ENCODE data around the gene CHADL.

Gene CHADL

DNA sequence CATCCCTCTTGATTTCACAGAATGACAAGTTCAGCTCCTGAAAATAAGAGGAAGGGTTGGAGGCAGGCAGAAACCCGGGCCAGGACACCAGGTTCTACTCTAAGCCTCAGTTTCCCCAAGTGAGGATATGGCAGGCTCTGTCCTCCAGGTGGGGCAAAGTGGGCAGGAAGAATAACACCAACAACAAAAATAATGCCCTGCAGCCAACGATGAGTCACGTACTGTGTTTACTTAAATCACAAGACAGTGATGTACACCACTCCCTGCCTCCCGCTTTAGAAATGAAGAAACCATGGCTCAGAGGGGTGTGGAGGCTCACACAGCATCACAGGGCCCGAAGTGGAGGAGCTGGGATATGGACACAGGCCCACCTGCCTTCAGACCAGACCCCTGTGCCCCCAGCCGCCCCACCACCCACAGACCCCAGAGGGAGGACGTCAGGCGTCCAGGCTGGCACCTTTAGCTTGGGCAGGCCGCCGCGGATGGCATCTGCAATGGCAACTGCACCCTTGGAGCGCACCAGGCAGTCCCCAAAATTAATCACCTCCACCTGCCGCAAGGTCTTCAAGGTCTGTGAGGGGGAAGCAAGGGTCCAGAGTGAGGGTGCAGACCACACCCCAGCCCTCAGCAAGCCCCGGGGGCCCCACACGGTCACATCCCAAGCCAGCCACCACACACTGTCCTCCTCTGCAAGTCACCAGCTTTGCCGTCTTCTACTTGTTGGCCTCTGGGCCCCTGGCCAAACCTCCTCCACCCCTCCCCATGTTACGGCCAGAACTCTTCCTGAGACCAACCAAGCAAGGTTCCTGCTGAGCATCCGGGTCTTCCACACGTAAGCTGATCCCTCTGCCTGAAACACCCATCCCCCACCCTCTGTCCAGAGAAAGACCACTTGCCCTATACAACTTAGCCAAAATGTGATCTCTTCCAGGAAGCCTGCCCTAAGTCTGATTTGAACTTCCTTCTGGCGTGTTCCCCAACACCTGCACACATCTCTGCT is 15.8 kb upstream of the CHADL start:
- DNase-seq (ENCODE audit: low read depth in 3 of 3) = no peak

DNA sequence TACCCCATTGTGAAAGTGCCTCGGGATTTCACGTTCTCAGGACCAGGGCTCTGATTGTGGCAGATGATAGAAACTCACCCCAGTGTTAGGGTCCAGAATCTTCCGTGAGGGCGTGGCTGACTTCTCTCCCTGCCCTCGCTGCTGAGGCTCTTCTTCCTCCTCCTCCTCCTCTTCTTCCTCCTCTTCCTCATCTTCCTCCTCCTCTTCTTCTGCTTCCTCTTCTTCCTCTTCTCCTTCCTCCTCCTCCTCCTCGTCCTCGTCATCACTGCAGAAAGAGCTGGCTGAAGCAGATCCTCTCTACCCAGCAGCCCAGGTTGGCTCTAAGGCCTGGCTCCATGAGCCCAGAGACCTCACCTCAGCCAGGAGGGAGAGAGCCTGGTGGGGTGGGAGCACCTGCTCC is 13.5 kb upstream of the CHADL start:
- DNase-seq (ENCODE audit: low read depth in 3 of 3) = no peak

DNA sequence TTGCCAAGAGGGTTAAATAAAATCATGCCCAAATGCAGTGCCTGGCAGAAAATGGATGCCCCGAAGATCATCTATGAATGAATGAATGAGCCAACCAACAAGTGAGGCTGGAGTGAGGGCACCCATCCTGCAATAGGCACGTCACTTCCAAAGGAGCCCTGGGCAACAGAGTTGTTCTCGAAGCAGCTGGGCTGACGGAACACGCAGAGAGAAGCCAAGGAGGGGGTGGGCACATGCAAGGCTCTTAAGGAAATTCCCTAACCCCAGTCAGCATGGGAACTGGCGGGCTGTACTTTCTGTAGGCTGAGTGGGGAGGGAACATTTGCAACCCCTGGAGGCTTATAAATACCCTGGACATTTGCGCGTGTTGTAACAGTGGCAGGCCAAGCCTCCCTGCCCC is 11.6 kb upstream of the CHADL start:
- no peak for DNase-seq (ENCODE audit: low read depth in 3 of 3)

DNA sequence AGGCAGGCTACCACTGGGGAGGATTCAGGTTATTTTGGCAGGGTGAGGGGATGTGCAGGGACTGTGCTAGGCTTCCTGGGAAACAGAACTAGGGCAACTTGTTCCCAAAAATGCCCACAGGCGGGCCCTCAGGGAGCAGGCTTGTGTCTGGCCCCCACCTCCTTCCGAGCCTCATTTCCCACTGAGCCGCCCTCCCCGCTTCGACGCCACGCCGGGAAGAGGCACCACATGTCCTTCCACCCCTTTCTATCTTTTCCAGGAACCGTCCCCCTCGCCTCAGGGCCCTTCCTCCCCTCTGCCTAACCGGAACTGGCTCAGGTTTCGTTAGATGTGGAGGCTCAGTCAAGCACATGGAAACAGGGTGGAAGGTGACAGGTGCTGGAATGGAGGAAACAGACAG is 9.4 kb upstream of the CHADL start:
- DNase-seq (ENCODE audit: low read depth in 3 of 3) = no peak

GRCh38 chr22:41249442-41249841 is 8.7 kb upstream of the CHADL start:
- no peak for DNase-seq (ENCODE audit: low read depth in 3 of 3)

DNA sequence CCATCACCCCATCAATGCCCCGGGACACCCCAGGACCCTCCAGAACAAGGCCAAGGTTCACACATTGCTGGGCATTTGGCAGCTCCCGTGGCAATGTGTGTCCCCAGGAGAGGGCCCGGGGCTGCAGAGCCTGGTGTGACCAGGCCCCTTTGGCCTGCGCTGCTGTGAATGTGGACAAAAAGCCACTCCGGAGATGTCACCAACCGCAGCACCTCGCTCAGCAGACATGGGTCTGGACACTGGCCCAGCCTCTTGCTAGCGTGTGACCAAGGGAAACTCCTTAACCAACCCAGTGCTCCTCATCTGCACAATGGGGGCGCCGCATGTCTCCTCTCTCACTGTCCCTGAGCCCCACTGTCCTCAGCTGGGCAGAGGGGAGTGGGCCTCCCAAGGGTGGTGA is 8.0 kb upstream of the CHADL start:
- no peak for DNase-seq (ENCODE audit: low read depth in 3 of 3)

GRCh38 chr22:41248314-41248713 is 7.6 kb upstream of the CHADL start:
- DNase-seq (ENCODE audit: low read depth in 3 of 3) = no peak

- no peak for DNase-seq (ENCODE audit: low read depth in 3 of 3)
Observed at GRCh38 chr22:41247703-41248102, 7.0 kb upstream of the CHADL start.

DNA sequence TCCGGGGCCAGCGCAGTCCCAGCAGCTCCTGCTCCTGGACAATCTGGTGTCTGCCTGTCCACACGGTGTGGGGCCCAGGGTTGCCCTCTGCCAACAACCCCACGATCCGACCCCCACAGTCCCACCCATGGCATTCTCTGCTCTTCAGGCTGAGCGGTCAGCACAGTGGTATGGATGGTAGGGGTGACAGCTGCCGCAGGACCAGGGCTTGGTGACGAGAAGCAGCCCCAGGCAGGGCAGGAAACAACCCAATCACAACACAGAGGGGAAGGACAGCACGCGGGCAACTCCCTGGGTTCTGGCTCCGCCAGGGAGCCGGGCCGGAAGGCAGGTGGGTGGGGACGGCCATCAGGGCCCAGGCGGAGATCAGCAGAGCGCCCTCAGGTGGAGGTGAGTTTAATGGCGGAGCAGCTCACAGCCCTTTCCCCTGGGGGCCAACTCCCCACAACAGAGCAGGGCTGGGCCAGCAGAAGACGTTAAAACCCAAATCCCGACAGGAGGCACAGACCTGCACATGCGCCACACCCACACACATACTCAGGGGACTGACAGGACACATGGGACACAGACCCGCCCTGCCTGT is 5.3 kb upstream of the CHADL start:
- no peak for DNase-seq (ENCODE audit: low read depth in 3 of 3)

DNA sequence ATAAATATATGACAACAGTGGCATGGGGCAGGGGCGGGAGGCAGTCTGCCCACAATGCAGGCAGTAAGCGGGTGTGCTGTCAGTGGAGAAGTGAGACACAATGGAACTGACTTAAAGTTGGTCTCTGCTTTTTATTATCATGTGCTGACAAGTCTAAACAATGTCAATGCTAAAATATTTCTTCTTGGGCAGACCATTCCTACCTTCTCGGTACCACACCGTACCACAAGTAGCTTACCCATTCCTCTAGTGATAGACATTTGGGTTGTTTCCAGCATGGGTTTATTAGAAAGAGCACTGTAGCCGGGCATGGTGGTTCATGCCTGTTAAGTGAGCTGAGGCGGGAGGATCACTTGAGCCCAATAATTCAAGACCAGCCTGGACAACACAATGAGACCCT is 2.6 kb upstream of the CHADL start:
- no peak for DNase-seq (ENCODE audit: low read depth in 3 of 3)

GRCh38 chr22:41242396-41243117 is 1.8 kb upstream of the CHADL start:
- no peak for DNase-seq (ENCODE audit: low read depth in 3 of 3)

DNA sequence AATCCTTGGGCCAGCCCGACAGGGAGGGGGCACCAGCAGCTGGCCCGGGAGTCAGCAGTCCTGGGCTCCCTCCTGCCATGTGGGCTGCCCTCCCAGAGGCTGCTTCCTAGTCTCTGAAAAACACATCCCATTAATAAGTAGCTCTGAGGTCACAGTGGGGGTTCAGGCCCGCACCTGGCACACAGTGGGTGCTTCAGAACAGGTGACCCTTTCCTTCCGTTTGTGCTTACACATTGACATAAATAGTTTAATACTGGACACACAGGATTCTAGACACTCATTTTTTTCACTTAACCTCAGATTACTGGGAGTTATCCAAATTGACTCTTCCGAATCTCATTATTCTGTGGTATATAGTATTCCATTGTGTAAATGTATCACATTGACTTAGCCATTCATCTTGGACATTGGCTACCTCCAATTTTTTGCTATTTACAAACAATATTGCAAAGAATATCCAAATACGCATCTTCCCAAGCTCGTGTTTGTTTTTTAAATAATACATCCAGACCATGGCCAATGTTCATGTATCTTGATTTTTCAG is 474 bp upstream of the CHADL start:
- no peak for DNase-seq (ENCODE audit: low read depth in 3 of 3)

DNA sequence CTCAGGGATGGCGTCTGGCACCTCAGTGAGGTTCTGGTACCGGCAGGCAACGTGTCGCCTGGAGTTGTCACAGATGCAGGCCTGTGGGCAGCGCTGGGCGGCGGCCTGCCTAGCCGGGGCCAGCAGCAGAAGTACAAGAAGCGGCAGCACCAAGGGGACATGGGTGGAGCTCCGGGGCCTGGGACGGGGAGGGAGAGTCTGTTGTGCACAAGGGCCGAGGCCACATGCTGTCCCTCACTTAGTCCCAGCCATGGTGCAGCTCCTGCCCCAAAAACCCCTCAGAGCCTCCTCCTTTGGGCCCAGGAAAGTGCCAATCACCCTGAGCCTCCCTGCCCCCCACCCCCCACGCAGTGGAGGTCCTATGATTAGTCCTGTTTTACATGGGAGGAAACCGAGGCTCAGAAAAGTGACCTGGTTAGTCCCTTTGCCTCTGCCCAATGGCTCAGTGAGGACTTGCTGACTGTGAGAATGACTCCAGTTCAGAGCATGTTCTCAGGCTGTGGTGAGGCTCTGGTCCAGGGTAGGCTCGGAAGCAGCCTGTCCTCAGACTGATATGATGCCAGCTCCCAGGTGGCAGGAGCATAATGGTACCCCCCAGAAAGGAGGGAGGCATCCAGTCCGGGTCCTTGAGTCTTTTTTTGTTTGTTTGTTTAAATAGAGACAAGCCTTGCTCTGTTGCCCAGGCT is 1.1 kb downstream of the CHADL start:
- DNase-seq (ENCODE audit: low read depth in 3 of 3) = no peak

GRCh38 chr22:41238570-41239442 is 1.9 kb downstream of the CHADL start:
- DNase-seq (ENCODE audit: low read depth in 3 of 3) = no peak

DNA sequence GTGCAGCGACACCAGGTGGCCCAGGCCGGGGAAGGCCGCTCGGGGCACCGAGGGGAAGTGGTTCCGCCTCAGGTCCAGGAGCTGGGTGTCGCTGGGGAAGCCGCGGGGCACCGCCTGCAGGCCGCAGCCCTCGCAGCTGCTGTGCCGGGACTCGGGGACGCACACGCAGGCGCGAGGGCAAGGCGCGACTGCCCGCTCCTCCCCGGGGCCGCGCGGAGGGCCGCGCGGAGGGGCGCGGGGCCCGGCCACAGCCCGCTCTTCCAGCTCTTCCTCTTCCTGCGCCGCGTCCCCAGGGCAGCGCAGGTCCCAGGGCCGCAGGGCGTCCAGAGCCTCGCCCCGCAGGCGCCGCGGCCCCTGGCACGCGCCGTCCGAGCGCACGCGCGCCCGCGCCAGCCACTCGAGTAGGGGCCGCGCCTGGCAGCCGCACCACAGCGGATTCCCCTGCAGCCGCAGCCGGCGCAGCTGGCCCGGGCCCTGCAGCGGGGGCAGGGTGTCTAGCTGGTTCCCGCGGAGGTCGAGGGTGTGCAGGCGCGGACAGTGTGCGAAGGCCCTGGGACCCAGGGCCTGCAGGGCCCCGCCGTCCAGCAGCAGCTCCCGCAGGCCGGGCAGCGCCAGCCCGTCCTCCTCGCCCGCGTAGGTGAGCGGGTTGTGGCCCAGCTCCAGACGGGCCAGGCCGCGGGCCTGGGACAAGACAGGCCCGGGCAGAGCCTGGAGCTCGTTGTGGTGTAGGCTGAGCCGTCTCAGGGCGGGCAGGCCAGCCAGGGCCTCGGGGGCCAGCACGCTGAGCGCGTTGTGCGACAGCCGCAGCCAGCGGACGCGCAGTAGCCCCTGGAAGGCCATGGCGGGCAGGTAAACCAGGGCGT is 2.8 kb downstream of the CHADL start:
- peak; percentile 69 to 74 (median 70) for DNase-seq (ENCODE audit: low read depth in 3 of 3)

GRCh38 chr22:41237036-41237706 is 3.6 kb downstream of the CHADL start:
- DNase-seq (ENCODE audit: low read depth in 3 of 3) = no peak

- no peak for DNase-seq (ENCODE audit: low read depth in 3 of 3)
Observed at GRCh38 chr22:41234815-41235695, 5.7 kb downstream of the CHADL start.

- no peak for DNase-seq (ENCODE audit: low read depth in 3 of 3)
Observed at GRCh38 chr22:41231369-41231768, 9.4 kb downstream of the CHADL start.

All from stimulated activated CD4-positive, alpha-beta T cell treated with anti-CD3 and anti-CD28 coated beads, TNF-alpha, amount 100 ng/mL, for 48 hours (primary cell).